ENCODE measurements around the gene XPNPEP1. TPM values are rescaled to one million over a fixed set of nuclear protein-coding genes. Genes with fewer than 3 reads are reported as not detected.
A peak's percentile ranks its signal among the peaks of the same experiment; 100 is the strongest.

XPNPEP1 gene
- polyA plus RNA-seq, 3 donors, result 32.1 to 62.1 (median 38.4) TPM

DNA sequence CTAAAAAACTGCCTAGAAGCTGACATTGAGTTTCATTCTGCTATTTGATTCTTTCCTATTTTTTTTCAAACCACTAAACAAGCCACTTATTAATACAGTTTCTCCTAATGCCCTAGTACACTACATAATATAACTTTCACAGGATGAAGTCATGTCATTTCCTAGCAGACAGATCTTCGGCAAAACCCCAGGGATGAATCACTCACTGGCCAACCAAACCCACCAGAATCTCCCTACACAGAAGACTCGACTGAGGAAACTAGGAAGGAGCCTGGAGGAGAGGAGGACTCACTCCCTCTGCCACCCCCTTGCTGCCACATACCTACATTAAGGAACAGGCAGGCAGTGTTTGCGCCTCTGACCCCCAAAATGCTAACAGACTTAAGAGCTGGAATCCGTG, 33.4 kb downstream of the XPNPEP1 start:
- no peaks in the 10 kb centered on the region for H3K27me3 ChIP-seq (ENCODE audit: control insufficient read depth in 2 of 2, insufficient read depth in 2 of 2, low read length in 2 of 2)
- intact Hi-C loops (cut with micrococcal nuclease), result loop anchor here in 1 of 2 donors (5.0 to 10.0 kb wide), 2 partner anchors 52 to 235 kb away; no protein-coding TSS in a partner anchor
- no peaks in the 10 kb centered on the region for H3K27me3 Mint-ChIP-seq (ENCODE audit: low read depth in 3 of 3)
- peaks cover 15% of the 10 kb centered on the region for H4K20me1 ChIP-seq (ENCODE audit: insufficient read depth, low read length)
- no peaks in the 10 kb centered on the region for H3K4me1 ChIP-seq (ENCODE audit: control insufficient read depth in 1 of 2, insufficient read depth in 2 of 2, low read length in 2 of 2)
- H3K4me3 Mint-ChIP-seq, result no peak overlapping the region
- H3K27ac ChIP-seq (ENCODE audit: low read depth in 1 of 2, low read length in 2 of 2), result no peak overlapping the region
- no peak overlapping the region for H3K4me2 ChIP-seq (replicated peaks; ENCODE audit: extremely low read depth, low read length, poor library complexity, severe bottlenecking)
- no peaks in the 10 kb centered on the region for H3K9me3 Mint-ChIP-seq
- peaks cover 73 to 82% of the 10 kb centered on the region in 2 donors for H3K36me3 Mint-ChIP-seq
- peak in 1 of 3 donors; percentile 32 for DNase-seq
- peaks cover 52 to 96% of the 10 kb centered on the region in 2 donors for H3K36me3 ChIP-seq (replicated peaks in 1 of 2; ENCODE audit: control insufficient read depth in 1 of 2, insufficient read depth in 2 of 2, low read length in 2 of 2)
- peak overlapping the region in 2 of 7 donors; percentile 7 to 52 for H3K27ac Mint-ChIP-seq
- TF ChIP-seq, protein P1, sequence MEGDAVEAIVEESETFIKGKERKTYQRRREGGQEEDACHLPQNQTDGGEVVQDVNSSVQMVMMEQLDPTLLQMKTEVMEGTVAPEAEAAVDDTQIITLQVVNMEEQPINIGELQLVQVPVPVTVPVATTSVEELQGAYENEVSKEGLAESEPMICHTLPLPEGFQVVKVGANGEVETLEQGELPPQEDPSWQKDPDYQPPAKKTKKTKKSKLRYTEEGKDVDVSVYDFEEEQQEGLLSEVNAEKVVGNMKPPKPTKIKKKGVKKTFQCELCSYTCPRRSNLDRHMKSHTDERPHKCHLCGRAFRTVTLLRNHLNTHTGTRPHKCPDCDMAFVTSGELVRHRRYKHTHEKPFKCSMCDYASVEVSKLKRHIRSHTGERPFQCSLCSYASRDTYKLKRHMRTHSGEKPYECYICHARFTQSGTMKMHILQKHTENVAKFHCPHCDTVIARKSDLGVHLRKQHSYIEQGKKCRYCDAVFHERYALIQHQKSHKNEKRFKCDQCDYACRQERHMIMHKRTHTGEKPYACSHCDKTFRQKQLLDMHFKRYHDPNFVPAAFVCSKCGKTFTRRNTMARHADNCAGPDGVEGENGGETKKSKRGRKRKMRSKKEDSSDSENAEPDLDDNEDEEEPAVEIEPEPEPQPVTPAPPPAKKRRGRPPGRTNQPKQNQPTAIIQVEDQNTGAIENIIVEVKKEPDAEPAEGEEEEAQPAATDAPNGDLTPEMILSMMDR (IDR thresholded peaks at IDR 0.05), result no peak
- H3K9me3 ChIP-seq (replicated peaks in 1 of 2; ENCODE audit: control insufficient read depth in 1 of 2, insufficient read depth in 1 of 2, low read length in 2 of 2), result no peaks in the 10 kb centered on the region
- H3K4me3 ChIP-seq (replicated peaks in 1 of 3; ENCODE audit: low read depth in 2 of 3, low read length in 3 of 3), result no peak overlapping the region
- no peak overlapping the region for H2AFZ ChIP-seq (ENCODE audit: insufficient read depth, low read depth, low read length, poor library complexity, severe bottlenecking)
- WGBS (ENCODE audit: insufficient coverage), result 50% methylated on average over 1 of the region's 4 CpGs
- H3K79me2 ChIP-seq (ENCODE audit: insufficient read depth, low read length), result peaks cover 14% of the 10 kb centered on the region
- H3K9ac ChIP-seq (ENCODE audit: insufficient read depth, low read length, poor library complexity, severe bottlenecking), result no peak overlapping the region
- H3K4me1 Mint-ChIP-seq, result peaks cover 25% of the 10 kb centered on the region

DNA sequence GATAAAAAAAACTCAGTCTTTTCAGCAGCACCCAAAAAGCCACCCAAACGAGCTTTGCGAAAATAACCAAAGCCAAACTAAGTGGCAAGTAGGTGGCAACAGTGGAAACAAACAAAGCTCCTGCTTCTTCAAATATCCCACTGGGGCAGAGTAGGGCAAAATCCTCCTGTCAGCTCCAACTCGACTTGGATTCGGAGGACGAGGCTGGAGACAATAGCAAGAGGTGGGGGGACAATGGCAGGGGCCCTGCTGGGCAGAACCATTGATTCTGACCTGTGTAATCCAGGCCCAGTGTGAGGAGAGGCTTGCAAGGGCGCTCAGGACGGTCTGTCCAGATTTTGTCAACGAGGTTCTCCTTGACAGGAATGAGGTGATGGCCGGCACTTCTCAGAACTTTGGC, 35.5 kb downstream of the XPNPEP1 start:
- DNase-seq, result no peak
- no peaks in the 10 kb centered on the region for H3K9me3 ChIP-seq (replicated peaks in 1 of 2; ENCODE audit: control insufficient read depth in 1 of 2, insufficient read depth in 1 of 2, low read length in 2 of 2)
- Mint-ChIP-seq H3K4me3 (no peak overlapping the region), H3K27ac (no peak overlapping the region), H3K9me3 (no peaks in the 10 kb centered on the region), H3K27me3 (ENCODE audit: low read depth in 3 of 3) (no peaks in the 10 kb centered on the region), H3K4me1 (peaks cover 18% of the 10 kb centered on the region), H3K36me3 (peaks cover 88% of the 10 kb centered on the region in 2 donors)
- intact Hi-C loops (cut with micrococcal nuclease), result loop anchor here in 1 of 2 donors (10.0 kb wide), 1 partner anchor 237 kb away; no protein-coding TSS in a partner anchor
- H3K79me2 ChIP-seq (ENCODE audit: insufficient read depth, low read length), result no peaks in the 10 kb centered on the region
- H3K36me3 ChIP-seq (replicated peaks in 1 of 2; ENCODE audit: control insufficient read depth in 1 of 2, insufficient read depth in 2 of 2, low read length in 2 of 2), result peaks cover 64 to 98% of the 10 kb centered on the region in 2 donors
- no peak overlapping the region for H2AFZ ChIP-seq (ENCODE audit: insufficient read depth, low read depth, low read length, poor library complexity, severe bottlenecking)
- no peaks in the 10 kb centered on the region for H3K27me3 ChIP-seq (ENCODE audit: control insufficient read depth in 2 of 2, insufficient read depth in 2 of 2, low read length in 2 of 2)
- H3K4me1 ChIP-seq (ENCODE audit: control insufficient read depth in 1 of 2, insufficient read depth in 2 of 2, low read length in 2 of 2), result peaks cover 0 to 3% of the 10 kb centered on the region in 2 donors
- H3K9ac ChIP-seq (ENCODE audit: insufficient read depth, low read length, poor library complexity, severe bottlenecking), result no peak overlapping the region
- 98% methylated on average over 8 of the region's 9 CpGs for WGBS (ENCODE audit: insufficient coverage)
- H3K27ac ChIP-seq (ENCODE audit: low read depth in 1 of 2, low read length in 2 of 2), result no peak overlapping the region
- H3K4me3 ChIP-seq (replicated peaks in 1 of 3; ENCODE audit: low read depth in 2 of 3, low read length in 3 of 3), result no peak overlapping the region
- no peaks in the 10 kb centered on the region for H4K20me1 ChIP-seq (ENCODE audit: insufficient read depth, low read length)
- no peak overlapping the region for H3K4me2 ChIP-seq (replicated peaks; ENCODE audit: extremely low read depth, low read length, poor library complexity, severe bottlenecking)
- TF ChIP-seq, protein P1 (IDR thresholded peaks at IDR 0.05), result no peak
